Esophagus squamous epithelium (tissue), 4 donors: ENCODE data around the gene LPO.

Experiments
- POLR2A ChIP-seq, 4 donors: fragments of 450-650 bp; IDR thresholded peaks; one replicate each; pipeline ENCODE4 v1.6.1; 2017; ENCODE audit warnings: antibody characterized with exemption in 4 of 4, mild to moderate bottlenecking in 4 of 4, moderate library complexity in 3 of 4
- TF ChIP-seq, protein P1 (sequence below), 6 experiments: fragments of 450-650 bp in 4 of 6; fragments of 200-600 bp in 2 of 6; sonication (generic) in 2 of 6; IDR thresholded peaks; one replicate each; pipeline ENCODE4 v1.5.1; 2016 to 2019; ENCODE audit warnings: antibody characterized with exemption in 6 of 6, mild to moderate bottlenecking in 4 of 6, moderate library complexity in 4 of 6

DNA sequence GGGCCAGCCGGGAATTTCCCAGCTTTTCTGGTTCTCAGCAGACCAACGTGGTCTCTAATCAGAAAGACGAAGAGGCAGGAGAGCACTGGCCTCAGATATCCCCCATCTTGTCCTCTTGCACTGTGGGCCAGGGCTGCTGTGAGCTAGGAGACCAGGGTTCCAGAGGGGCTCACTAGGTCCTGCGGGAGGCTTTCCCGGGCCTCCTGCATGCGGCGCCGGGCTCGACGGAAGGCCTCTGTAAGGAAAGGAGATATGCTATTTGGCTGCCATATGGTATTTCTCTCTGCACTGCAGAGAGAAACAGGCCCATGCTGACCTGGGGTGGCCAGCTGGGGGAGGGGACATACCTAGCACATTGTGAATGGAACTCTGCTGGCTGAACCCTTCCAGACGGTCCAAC lies 32.4 kb upstream of the LPO start:
- TF ChIP-seq, protein P1, sequence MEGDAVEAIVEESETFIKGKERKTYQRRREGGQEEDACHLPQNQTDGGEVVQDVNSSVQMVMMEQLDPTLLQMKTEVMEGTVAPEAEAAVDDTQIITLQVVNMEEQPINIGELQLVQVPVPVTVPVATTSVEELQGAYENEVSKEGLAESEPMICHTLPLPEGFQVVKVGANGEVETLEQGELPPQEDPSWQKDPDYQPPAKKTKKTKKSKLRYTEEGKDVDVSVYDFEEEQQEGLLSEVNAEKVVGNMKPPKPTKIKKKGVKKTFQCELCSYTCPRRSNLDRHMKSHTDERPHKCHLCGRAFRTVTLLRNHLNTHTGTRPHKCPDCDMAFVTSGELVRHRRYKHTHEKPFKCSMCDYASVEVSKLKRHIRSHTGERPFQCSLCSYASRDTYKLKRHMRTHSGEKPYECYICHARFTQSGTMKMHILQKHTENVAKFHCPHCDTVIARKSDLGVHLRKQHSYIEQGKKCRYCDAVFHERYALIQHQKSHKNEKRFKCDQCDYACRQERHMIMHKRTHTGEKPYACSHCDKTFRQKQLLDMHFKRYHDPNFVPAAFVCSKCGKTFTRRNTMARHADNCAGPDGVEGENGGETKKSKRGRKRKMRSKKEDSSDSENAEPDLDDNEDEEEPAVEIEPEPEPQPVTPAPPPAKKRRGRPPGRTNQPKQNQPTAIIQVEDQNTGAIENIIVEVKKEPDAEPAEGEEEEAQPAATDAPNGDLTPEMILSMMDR (IDR thresholded peaks at IDR 0.05), result no peak
- TF ChIP-seq POLR2A (IDR thresholded peaks at IDR 0.05), result no peak
